PFSK-1 (cell line): ENCODE data around the gene HIP1R.

Experiments
- FOXP2 ChIP-seq: optimal IDR thresholded peaks from 2 replicates; pipeline ENCODE3; 2011; ENCODE audit warnings: borderline replicate concordance, control low read depth, inconsistent platforms; ENCODE audit not compliant: insufficient read depth; ENCODE audit errors: extremely low read length, extremely low read depth
- POLR2AphosphoS5 ChIP-seq: IDR thresholded peaks from 2 replicates; pipeline ENCODE4 v1.6.1; 2012; ENCODE audit warnings: low read depth, mild to moderate bottlenecking, control low read depth, low read length, moderate library complexity
- REST ChIP-seq, 2 experiments: IDR thresholded peaks; 2 replicates each; pipeline versions ENCODE4 v1.6.1 to v1.8.0; 2011 to 2012; ENCODE audit warnings: low read depth in 2 of 2, low read length in 2 of 2, control low read depth in 1 of 2, inconsistent platforms in 1 of 2, mild to moderate bottlenecking in 1 of 2, moderate library complexity in 1 of 2; ENCODE audit not compliant: insufficient read depth in 1 of 2
- SIN3A ChIP-seq: IDR thresholded peaks from 2 replicates; pipeline ENCODE4 v1.6.1; 2012; ENCODE audit warnings: mild to moderate bottlenecking, low read length, moderate library complexity, borderline replicate concordance; ENCODE audit not compliant: insufficient read depth
- TAF1 ChIP-seq: IDR thresholded peaks from 2 replicates; pipeline ENCODE4 v1.6.1; 2012; ENCODE audit warnings: low read length, control low read depth, borderline replicate concordance; ENCODE audit not compliant: insufficient read depth

The HIP1R gene

GRCh38 chr12:122842505-122843405 lies 7.5 kb downstream of the HIP1R start:
- no peak for TF ChIP-seq POLR2AphosphoS5
- TF ChIP-seq SIN3A: no peak
- TF ChIP-seq FOXP2: no peak

- no peak for TF ChIP-seq FOXP2
- no peak for TF ChIP-seq SIN3A
- no peak for TF ChIP-seq TAF1
- no peak for TF ChIP-seq POLR2AphosphoS5
- TF ChIP-seq REST (IDR thresholded peaks at IDR 0.05; ENCODE audit: insufficient read depth in 1 of 2, low read depth in 2 of 2, low read length in 2 of 2): no peak
Observed at GRCh38 chr12:122843455-122843854, 8.2 kb downstream of the HIP1R start.

- TF ChIP-seq POLR2AphosphoS5 (no peak), FOXP2 (no peak), SIN3A (no peak), REST (IDR thresholded peaks at IDR 0.05; ENCODE audit: insufficient read depth in 1 of 2, low read depth in 2 of 2, low read length in 2 of 2) (no peak), TAF1 (no peak)
Observed at GRCh38 chr12:122844366-122844971, 9.2 kb downstream of the HIP1R start.

- TF ChIP-seq TAF1: no peak
- TF ChIP-seq SIN3A: no peak
- no peak for TF ChIP-seq FOXP2
- TF ChIP-seq REST (IDR thresholded peaks at IDR 0.05; ENCODE audit: insufficient read depth in 1 of 2, low read depth in 2 of 2, low read length in 2 of 2): no peak
- no peak for TF ChIP-seq POLR2AphosphoS5
Observed at GRCh38 chr12:122845041-122845864, 10.0 kb downstream of the HIP1R start.

- TF ChIP-seq POLR2AphosphoS5 (no peak), FOXP2 (no peak), REST (IDR thresholded peaks at IDR 0.05; ENCODE audit: insufficient read depth in 1 of 2, low read depth in 2 of 2, low read length in 2 of 2) (no peak), SIN3A (no peak), TAF1 (no peak)
Observed at GRCh38 chr12:122845865-122846621, 10.8 kb downstream of the HIP1R start.
